ENCODE results near the gene HYAL1.
A peak's percentile ranks its signal among the peaks of the same experiment; 100 is the strongest.

Gene HYAL1

DNA sequence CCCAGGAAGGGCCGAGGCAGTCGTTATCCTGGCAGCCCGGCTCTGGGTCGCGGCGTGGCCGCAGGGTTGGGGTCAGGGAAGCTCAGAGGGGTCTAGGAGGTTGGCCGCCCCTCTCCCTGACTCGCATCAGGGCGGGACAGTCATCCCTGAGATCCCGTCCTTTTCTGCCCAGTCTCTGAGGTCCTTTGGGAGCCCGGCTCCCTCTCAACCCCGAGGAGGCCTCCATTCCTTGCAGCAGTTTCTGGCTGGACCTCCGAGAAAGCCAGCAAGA lies 18.7 kb upstream of the HYAL1 start:
- peak overlapping the region; percentile 92 for H3K4me3 ChIP-seq (ENCODE audit: low read length)
- no peak for DNase-seq (ENCODE audit: low read depth)
- TF ChIP-seq CTCF (IDR thresholded peaks at IDR 0.05; ENCODE audit: insufficient read depth, low read depth, low read length, missing control alignments) = no peak

DNA sequence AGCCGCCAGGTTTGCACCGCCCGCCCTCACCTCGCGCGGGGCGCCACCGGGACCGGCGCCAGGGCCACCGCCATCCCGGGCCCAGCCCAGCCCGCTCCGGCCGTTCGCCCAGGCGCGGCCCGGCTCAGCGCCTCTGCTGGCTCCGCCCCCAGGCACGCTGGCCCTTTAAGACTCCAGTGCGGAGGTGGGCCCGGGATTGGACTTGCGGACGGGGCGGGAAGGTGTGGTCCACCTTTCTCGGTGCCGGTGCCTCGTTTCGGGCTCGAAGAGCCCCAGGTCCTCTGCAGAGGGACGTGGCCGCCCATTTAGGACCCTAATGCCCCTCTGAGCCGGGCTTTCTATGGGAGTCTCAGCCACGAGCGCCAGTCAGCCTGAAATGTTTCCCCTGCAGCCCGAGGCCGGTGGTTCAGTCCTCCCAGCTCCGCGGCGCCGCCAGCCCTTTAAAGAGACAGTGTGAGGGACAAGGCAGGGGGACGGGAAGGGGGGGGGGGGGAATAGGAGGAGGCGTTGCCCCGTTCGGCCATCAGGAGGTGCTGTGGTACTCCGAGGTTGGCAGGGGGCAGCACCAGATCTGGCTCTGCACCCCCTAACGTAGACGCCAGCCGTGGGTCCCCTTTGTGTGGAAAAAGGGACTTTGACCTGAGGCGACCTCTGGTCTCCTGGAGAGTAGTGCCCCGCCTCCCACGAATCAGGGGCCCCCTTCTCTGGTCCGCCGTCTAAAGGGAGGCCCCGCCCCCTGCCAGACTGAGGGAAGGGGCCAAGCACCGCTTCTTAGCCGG lies 18.2 kb upstream of the HYAL1 start:
- DNase-seq (ENCODE audit: low read depth) = peak; percentile 92
- peak overlapping the region; percentile 92 for H3K4me3 ChIP-seq (ENCODE audit: low read length)
- TF ChIP-seq CTCF (IDR thresholded peaks at IDR 0.05; ENCODE audit: insufficient read depth, low read depth, low read length, missing control alignments) = peak; percentile 36

GRCh38 chr3:50320853-50321335 lies 17.5 kb upstream of the HYAL1 start:
- peak; percentile 79 for DNase-seq (ENCODE audit: low read depth)
- TF ChIP-seq CTCF (IDR thresholded peaks at IDR 0.05; ENCODE audit: insufficient read depth, low read depth, low read length, missing control alignments) = no peak
- peak overlapping the region; percentile 92 for H3K4me3 ChIP-seq (ENCODE audit: low read length)

- H3K4me3 ChIP-seq (ENCODE audit: low read length) = peak overlapping the region; percentile 92
- no peak for DNase-seq (ENCODE audit: low read depth)
- no peak for TF ChIP-seq CTCF (IDR thresholded peaks at IDR 0.05; ENCODE audit: insufficient read depth, low read depth, low read length, missing control alignments)
Measured at GRCh38 chr3:50319894-50320625, 16.7 kb upstream of the HYAL1 start.

DNA sequence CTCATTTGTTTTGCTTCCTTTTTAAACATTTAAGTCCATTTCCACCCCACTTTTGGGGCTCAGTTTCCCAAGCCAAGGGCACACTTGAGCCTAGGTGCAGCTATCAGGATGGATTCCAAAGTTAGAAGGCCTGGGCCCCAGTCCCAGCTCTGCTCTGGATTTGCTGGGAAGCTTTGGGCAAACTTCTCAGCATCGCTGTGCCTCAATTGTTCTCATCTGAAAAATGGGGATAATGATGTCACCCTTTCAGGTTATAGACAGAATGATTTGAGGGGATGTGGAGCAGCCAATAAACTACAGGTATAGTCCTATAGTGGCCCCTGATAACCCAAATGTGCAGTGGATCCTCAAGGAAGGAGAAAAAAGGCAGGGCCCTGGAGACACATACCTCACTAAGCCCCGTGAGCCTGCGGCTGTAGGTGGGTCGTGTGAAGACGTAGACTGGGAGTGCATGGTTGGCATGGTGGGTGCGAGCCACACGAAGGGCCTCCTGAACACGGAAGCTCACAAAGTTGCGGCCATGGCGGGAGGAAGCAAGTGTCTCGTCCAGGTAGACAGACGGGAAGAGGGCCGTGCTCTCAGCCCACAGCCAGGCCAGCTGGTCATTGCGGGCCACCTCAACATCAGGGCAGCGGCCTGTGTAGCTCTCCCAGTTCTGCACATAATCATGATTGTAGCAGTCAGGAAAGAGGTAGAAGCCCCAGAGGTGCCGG lies 16.0 kb upstream of the HYAL1 start:
- no peak for TF ChIP-seq CTCF (IDR thresholded peaks at IDR 0.05; ENCODE audit: insufficient read depth, low read depth, low read length, missing control alignments)
- no peak for DNase-seq (ENCODE audit: low read depth)
- no peak overlapping the region for H3K4me3 ChIP-seq (ENCODE audit: low read length)

DNA sequence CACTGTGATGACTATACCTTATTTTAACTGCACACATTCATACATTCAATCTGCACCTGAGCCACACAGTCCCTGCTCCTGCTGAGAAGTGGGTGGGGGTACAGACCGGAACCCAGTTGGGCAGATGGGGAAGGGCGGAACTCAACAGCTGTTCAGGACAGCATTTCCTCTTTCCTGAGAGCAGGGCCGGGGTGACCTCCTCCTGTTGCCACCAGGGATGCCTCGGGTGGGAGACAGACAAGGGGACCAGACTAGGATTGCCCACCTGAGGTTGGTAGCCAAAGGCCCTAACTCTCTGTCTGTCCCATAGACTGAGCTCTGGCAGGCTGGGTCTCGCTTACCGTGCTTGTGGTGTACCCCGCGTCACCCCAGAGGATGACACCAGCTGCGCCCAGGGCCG lies 15.2 kb upstream of the HYAL1 start:
- H3K4me3 ChIP-seq (ENCODE audit: low read length) = no peak overlapping the region
- no peak for DNase-seq (ENCODE audit: low read depth)
- TF ChIP-seq CTCF (IDR thresholded peaks at IDR 0.05; ENCODE audit: insufficient read depth, low read depth, low read length, missing control alignments) = no peak

Measured in epithelial cell of esophagus (primary cell).